Transverse colon (tissue), 4 donors: ENCODE measurements around the gene PAX7. TPM values are rescaled to one million over a fixed set of nuclear protein-coding genes. Genes with fewer than 3 reads are reported as not detected.

Experiments
- DNase-seq: peaks from one replicate; pipeline ENCODE4 v3.0.0-alpha.2; 2019
- H3K27ac ChIP-seq, 4 donors: fragments of 200-600 bp; sonication (generic); 2 replicates each; pipeline ENCODE4 v1.5.1; 2016 to 2018; ENCODE audit warnings: inconsistent platforms in 4 of 4
- H3K27me3 ChIP-seq: fragments of 200-600 bp; sonication (generic); 2 replicates; pipeline ENCODE4 v1.5.1; 2017; ENCODE audit warnings: inconsistent platforms
- H3K36me3 ChIP-seq, 4 donors: fragments of 200-600 bp; sonication (generic); 2 replicates each; pipeline ENCODE4 v1.5.1; 2017 to 2019; ENCODE audit warnings: inconsistent platforms in 4 of 4
- H3K4me1 ChIP-seq, 4 donors: fragments of 200-600 bp; sonication (generic); 2 replicates each; pipeline ENCODE4 v1.5.1; 2017 to 2020; ENCODE audit warnings: inconsistent platforms in 4 of 4
- H3K4me3 ChIP-seq, 4 donors: fragments of 200-600 bp; sonication (generic); 1 replicate in 1 of 4; 2 replicates in 3 of 4; pipeline versions ENCODE4 v1.5.1 to v1.6.1; 2017 to 2019; ENCODE audit warnings: inconsistent platforms in 4 of 4
- H3K9me3 ChIP-seq, 2 donors: fragments of 200-600 bp; sonication (generic); 2 replicates each; pipeline ENCODE4 v1.5.1; 2017 to 2019; ENCODE audit warnings: inconsistent platforms in 2 of 2
- EP300 ChIP-seq: sonication (generic); formaldehyde crosslinking; IDR thresholded peaks from one replicate; pipeline ENCODE4 v1.6.1; 2017; ENCODE audit warnings: antibody characterized with exemption, low read depth
- POLR2A ChIP-seq: fragments of 450-650 bp; IDR thresholded peaks from one replicate; pipeline ENCODE4 v1.6.1; 2016; ENCODE audit warnings: antibody characterized with exemption, mild to moderate bottlenecking, moderate library complexity
- POLR2AphosphoS5 ChIP-seq, 3 donors: sonication (generic); formaldehyde crosslinking; IDR thresholded peaks; one replicate each; pipeline ENCODE4 v1.6.1; 2016; ENCODE audit warnings: antibody characterized with exemption in 3 of 3
- WGBS, 2 donors: methylation state at CpG; one replicate each; pipeline ENCODE4 v1.1.5; 2018; ENCODE audit warnings: low coverage in 1 of 2; 5-methylcytosine and 5-hydroxymethylcytosine counted together
- in situ Hi-C, 4 donors: fragments of 200-750 bp; cut with MboI; loops; one replicate each; pipeline versions ENCODE4 v1.15.0 to v1.15.1; 2017; ENCODE audit warnings: low sequenced_read_pairs in 3 of 4, low pct_ligation_motif_present in 1 of 4, low pct_unique_long_range_greater_than_20kb in 1 of 4
- intact Hi-C: fragments of 100-400 bp; cut with DNase I; formaldehyde crosslinking; loops from one replicate; pipeline ENCODE4 v1.15.1; 2023; ENCODE audit warnings: low total_unique reads
- total RNA-seq, 4 donors: library from RNA; depleted of rRNA; stranded (reverse); fragments of >200 nt; gene quantifications; one replicate each; pipeline ENCODE4 v1.1.0, GENCODE V29; 2016
- TF ChIP-seq, protein P1 (sequence below), 5 experiments: fragments of 200-600 bp in 3 of 5; fragments of 450-650 bp in 2 of 5; sonication (generic) in 3 of 5; IDR thresholded peaks; 1 replicate in 2 of 5; 2 replicates in 3 of 5; pipeline ENCODE4 v1.5.1; 2016 to 2017; ENCODE audit warnings: antibody characterized with exemption in 5 of 5, inconsistent platforms in 3 of 5, mild to moderate bottlenecking in 2 of 5, moderate library complexity in 1 of 5

PAX7 gene
- total RNA-seq, 4 donors from 2014 or later: not detected

DNA sequence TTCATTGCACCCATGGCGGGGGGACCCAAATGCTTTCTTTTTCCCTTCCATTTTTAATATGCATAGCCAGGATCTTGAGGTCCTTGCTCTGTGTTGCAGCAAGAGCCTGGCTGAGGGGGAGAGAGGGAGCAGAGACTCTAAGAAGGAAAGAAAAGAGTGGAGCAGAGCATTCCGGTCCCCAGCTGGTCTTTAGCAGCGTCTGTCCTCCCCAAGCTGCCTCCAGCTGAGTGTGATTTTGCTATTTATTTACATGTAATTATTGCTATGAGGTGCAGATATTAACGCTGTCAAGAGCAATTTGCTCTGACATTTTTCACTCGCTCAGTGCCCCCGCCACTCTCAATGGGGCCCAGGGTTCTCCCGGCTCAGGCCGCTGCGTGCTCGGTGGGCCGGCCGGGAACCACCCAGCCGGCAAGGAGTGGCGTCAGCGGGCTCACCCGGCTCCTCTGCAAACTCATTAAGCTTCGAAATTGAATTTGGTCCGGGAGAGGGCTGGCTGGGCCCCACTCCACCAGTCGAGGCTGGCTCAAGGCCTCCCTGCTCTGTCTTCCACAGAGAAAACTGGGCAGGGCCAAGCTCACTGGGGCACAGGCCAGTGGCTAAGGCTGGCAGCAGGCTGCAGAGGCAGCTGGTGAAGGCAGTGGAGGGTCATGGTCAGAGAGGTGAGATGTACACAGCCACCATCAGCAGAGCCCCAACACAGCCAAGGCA is 93.2 kb downstream of the PAX7 start:
- no peak overlapping the region for H3K4me3 ChIP-seq
- H3K27ac ChIP-seq: no peak overlapping the region
- TF ChIP-seq EP300: no peak
- TF ChIP-seq, protein P1, sequence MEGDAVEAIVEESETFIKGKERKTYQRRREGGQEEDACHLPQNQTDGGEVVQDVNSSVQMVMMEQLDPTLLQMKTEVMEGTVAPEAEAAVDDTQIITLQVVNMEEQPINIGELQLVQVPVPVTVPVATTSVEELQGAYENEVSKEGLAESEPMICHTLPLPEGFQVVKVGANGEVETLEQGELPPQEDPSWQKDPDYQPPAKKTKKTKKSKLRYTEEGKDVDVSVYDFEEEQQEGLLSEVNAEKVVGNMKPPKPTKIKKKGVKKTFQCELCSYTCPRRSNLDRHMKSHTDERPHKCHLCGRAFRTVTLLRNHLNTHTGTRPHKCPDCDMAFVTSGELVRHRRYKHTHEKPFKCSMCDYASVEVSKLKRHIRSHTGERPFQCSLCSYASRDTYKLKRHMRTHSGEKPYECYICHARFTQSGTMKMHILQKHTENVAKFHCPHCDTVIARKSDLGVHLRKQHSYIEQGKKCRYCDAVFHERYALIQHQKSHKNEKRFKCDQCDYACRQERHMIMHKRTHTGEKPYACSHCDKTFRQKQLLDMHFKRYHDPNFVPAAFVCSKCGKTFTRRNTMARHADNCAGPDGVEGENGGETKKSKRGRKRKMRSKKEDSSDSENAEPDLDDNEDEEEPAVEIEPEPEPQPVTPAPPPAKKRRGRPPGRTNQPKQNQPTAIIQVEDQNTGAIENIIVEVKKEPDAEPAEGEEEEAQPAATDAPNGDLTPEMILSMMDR (IDR thresholded peaks at IDR 0.05): no peak
- no peak for TF ChIP-seq POLR2A
- no peak for TF ChIP-seq POLR2AphosphoS5 (IDR thresholded peaks at IDR 0.05)
- no peaks in the 10 kb centered on the region for H3K36me3 ChIP-seq
- no peak for DNase-seq
- no peaks in the 10 kb centered on the region for H3K4me1 ChIP-seq
- H3K27me3 ChIP-seq: peaks cover 86% of the 10 kb centered on the region
- in situ Hi-C loops: no loop called here
- 40% methylated on average over 19 of the region's 19 CpGs; no CpG with 5 or more reads in 1 of the 2 donors for WGBS, 2 donors
- H3K9me3 ChIP-seq: no peaks in the 10 kb centered on the region
- intact Hi-C loops: no loop called here

DNA sequence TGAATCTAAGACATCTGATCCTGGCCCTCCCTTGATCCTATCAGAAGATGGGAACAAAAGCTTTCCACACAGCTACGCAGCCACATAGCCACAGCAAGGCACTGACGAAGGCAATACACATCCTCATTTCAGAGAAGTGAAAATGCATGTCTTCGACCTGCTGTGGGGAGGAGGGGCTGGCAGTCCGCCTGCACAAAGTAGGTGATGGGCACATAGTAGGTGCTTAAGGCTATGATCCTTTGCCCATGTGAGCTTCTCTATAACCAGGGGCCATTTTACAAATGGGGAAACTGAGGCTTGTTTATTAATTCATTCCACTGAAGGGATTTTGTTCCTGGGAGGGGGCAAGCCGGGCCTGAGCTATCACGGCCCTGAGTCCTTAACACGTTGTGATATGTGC is 94.2 kb downstream of the PAX7 start:
- in situ Hi-C loops (no loop called here), intact Hi-C loops (no loop called here)
- WGBS, 2 donors: 42% methylated on average over 7 of the region's 7 CpGs; no CpG with 5 or more reads in 1 of the 2 donors
- Histone ChIP-seq H3K27ac (no peak overlapping the region), H3K27me3 (peaks cover 85% of the 10 kb centered on the region), H3K36me3 (no peaks in the 10 kb centered on the region), H3K4me1 (no peaks in the 10 kb centered on the region), H3K9me3 (no peaks in the 10 kb centered on the region), H3K4me3 (no peak overlapping the region)
- no peak for DNase-seq
- TF ChIP-seq, protein P1 (IDR thresholded peaks at IDR 0.05): no peak
- no peak for TF ChIP-seq POLR2AphosphoS5 (IDR thresholded peaks at IDR 0.05)
- no peak for TF ChIP-seq POLR2A
- no peak for TF ChIP-seq EP300

DNA sequence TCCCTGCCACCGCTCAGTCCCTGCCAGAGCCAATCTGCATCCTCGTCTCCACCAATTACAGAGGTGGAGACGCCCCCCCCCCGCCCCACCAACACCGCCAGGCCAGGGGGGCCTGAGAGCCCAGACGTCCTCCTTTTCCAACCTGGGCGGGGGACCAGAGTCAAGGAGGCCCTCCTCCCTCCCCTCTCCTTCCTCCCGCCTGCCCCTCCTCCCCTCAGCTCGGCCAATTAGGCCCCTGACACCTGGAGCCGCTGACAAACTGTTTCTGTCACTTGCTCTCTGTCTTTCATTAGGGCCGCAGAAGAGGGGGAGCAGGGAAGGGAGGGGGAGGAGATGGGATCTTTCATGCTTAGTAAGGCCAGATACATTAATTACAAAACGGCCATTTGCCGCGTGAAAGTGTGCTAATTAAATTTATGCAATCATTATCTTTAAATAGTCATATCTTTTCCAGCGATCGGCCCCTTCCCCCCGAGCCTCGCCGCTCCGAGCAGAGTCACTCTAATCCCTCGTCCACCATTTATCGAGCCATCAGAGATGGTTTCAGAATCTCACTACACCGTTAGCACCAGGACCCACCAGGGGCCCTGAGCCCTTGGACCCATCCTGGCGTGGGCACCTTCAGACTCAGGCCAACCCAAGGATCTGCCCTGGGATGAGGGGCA is 94.7 kb downstream of the PAX7 start:
- H3K4me3 ChIP-seq: no peak overlapping the region
- no peaks in the 10 kb centered on the region for H3K9me3 ChIP-seq
- WGBS, 2 donors: 25 to 48% methylated on average over 6 to 23 of the region's 24 CpGs
- no peak for DNase-seq
- peaks cover 82% of the 10 kb centered on the region for H3K27me3 ChIP-seq
- intact Hi-C loops: no loop called here
- in situ Hi-C loops: no loop called here
- no peaks in the 10 kb centered on the region for H3K4me1 ChIP-seq
- no peaks in the 10 kb centered on the region for H3K36me3 ChIP-seq
- H3K27ac ChIP-seq: no peak overlapping the region
- no peak for TF ChIP-seq EP300
- TF ChIP-seq POLR2AphosphoS5 (IDR thresholded peaks at IDR 0.05): no peak
- no peak for TF ChIP-seq POLR2A
- TF ChIP-seq, protein P1 (IDR thresholded peaks at IDR 0.05): no peak

DNA sequence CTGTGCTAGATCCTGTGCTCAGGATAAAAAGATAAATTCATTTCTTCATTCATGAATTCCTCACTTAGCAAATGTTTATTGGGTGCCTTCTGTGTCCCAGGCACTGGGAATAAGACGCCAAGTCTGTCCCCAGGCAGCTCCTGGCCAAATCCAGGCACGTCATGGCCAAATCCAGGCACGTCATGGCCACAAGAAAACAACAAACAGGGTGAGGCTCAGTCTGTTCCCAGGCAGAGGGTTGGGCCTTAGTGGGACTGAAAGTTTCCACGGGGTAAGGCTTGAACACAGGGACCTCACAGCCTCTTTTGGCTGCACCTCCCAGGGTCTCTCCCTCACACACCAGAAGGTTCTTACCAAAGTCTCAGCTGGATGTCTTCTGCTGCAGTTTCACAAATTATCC is 95.7 kb downstream of the PAX7 start:
- no peaks in the 10 kb centered on the region for H3K36me3 ChIP-seq
- 23% methylated on average over 4 of the region's 4 CpGs; no CpG with 5 or more reads in 1 of the 2 donors for WGBS, 2 donors
- no peak for DNase-seq
- TF ChIP-seq EP300 (no peak), POLR2AphosphoS5 (IDR thresholded peaks at IDR 0.05) (no peak), POLR2A (no peak)
- TF ChIP-seq, protein P1 (IDR thresholded peaks at IDR 0.05): no peak
- no peaks in the 10 kb centered on the region for H3K4me1 ChIP-seq
- in situ Hi-C loops: no loop called here
- no peak overlapping the region for H3K4me3 ChIP-seq
- H3K9me3 ChIP-seq: no peaks in the 10 kb centered on the region
- intact Hi-C loops: no loop called here
- peaks cover 77% of the 10 kb centered on the region for H3K27me3 ChIP-seq
- no peak overlapping the region for H3K27ac ChIP-seq
